Measurements from ENCODE around the gene TSPEAR.

DNA sequence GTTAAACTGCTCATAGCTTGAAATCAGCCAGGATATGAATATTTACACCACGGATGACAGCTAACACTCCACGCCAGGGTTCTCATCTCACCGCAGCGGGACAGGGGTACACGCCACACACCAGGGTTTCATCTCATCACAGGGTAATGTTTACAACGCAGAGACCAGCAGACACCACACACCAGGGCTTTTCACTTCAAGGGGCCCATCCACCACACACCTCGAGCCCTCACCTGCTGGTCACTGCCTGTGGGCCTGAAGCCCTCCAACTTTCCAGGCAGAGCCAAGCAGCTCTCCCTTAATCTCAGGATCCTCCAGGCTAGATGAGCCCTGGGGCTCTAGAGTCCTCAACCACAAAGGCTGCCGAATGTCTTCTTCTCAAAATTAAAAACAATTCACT is 15.7 kb downstream of the TSPEAR start:
- TF ChIP-seq KAT7 (CRISPR knock-in tag; IDR thresholded peaks at IDR 0.05; ENCODE audit: borderline replicate concordance) (no peak), NFE2 (IDR thresholded peaks at IDR 0.05; ENCODE audit: low read depth) (no peak), RHOXF2B (CRISPR knock-in tag; conservative IDR thresholded peaks at IDR 0.05) (no peak), ZFX (CRISPR knock-in tag; IDR thresholded peaks at IDR 0.05) (no peak), KDM5B (IDR thresholded peaks at IDR 0.05; ENCODE audit: insufficient replicate concordance, low read depth, low read length) (no peak), EZH2 (IDR thresholded peaks at IDR 0.05; ENCODE audit: borderline replicate concordance, low read depth, low read length) (no peak), MIER1 (IDR thresholded peaks at IDR 0.05; ENCODE audit: low read depth) (no peak), RAD21 (CRISPR knock-in tag; conservative IDR thresholded peaks at IDR 0.05 in 1 of 2, IDR thresholded peaks at IDR 0.05 in 1 of 2) (no peak), ZNF384 (IDR thresholded peaks at IDR 0.05; ENCODE audit: low read depth, low read length) (no peak)
- TF ChIP-seq, protein P1, sequence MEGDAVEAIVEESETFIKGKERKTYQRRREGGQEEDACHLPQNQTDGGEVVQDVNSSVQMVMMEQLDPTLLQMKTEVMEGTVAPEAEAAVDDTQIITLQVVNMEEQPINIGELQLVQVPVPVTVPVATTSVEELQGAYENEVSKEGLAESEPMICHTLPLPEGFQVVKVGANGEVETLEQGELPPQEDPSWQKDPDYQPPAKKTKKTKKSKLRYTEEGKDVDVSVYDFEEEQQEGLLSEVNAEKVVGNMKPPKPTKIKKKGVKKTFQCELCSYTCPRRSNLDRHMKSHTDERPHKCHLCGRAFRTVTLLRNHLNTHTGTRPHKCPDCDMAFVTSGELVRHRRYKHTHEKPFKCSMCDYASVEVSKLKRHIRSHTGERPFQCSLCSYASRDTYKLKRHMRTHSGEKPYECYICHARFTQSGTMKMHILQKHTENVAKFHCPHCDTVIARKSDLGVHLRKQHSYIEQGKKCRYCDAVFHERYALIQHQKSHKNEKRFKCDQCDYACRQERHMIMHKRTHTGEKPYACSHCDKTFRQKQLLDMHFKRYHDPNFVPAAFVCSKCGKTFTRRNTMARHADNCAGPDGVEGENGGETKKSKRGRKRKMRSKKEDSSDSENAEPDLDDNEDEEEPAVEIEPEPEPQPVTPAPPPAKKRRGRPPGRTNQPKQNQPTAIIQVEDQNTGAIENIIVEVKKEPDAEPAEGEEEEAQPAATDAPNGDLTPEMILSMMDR (IDR thresholded peaks at IDR 0.05 in 2 of 3, conservative IDR thresholded peaks at IDR 0.05 in 1 of 3; ENCODE audit: insufficient read depth in 2 of 3, low read depth in 1 of 3, low read length in 3 of 3), result no peak
- TF ChIP-seq, protein P2, sequence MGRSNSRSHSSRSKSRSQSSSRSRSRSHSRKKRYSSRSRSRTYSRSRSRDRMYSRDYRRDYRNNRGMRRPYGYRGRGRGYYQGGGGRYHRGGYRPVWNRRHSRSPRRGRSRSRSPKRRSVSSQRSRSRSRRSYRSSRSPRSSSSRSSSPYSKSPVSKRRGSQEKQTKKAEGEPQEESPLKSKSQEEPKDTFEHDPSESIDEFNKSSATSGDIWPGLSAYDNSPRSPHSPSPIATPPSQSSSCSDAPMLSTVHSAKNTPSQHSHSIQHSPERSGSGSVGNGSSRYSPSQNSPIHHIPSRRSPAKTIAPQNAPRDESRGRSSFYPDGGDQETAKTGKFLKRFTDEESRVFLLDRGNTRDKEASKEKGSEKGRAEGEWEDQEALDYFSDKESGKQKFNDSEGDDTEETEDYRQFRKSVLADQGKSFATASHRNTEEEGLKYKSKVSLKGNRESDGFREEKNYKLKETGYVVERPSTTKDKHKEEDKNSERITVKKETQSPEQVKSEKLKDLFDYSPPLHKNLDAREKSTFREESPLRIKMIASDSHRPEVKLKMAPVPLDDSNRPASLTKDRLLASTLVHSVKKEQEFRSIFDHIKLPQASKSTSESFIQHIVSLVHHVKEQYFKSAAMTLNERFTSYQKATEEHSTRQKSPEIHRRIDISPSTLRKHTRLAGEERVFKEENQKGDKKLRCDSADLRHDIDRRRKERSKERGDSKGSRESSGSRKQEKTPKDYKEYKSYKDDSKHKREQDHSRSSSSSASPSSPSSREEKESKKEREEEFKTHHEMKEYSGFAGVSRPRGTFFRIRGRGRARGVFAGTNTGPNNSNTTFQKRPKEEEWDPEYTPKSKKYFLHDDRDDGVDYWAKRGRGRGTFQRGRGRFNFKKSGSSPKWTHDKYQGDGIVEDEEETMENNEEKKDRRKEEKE (IDR thresholded peaks at IDR 0.05; ENCODE audit: borderline replicate concordance in 1 of 2, control insufficient read depth in 1 of 2, low read depth in 2 of 2, low read length in 1 of 2), result no peak
